OCI-LY1 (cell line): ENCODE measurements around the gene CREG2.

Source experiments
- H2AFZ ChIP-seq: fragments of 200-600 bp; sonication (generic), shearing (Covaris generic); 2 replicates; pipeline ENCODE4 v1.6.0; 2014; ENCODE audit warnings: antibody characterized with exemption, mild to moderate bottlenecking, low read length
- H3F3A ChIP-seq: fragments of 200-600 bp; sonication (generic), shearing (Covaris generic); 2 replicates; pipeline ENCODE4 v1.6.0; 2014; ENCODE audit warnings: mild to moderate bottlenecking, antibody characterized with exemption, low read length, moderate library complexity; ENCODE audit not compliant: insufficient read depth
- H3K27ac ChIP-seq: fragments of 200-600 bp; sonication (generic); 2 replicates; pipeline ENCODE4 v1.5.1; 2014; ENCODE audit warnings: low read length, mixed run types, mild to moderate bottlenecking, low read depth; ENCODE audit not compliant: poor library complexity, severe bottlenecking
- H3K27me3 ChIP-seq: fragments of 200-600 bp; sonication (generic); 2 replicates; pipeline ENCODE4 v1.6.0; 2014; ENCODE audit warnings: antibody characterized with exemption, mild to moderate bottlenecking, low read length, moderate library complexity; ENCODE audit not compliant: insufficient read depth
- H3K36me3 ChIP-seq: fragments of 200-600 bp; sonication (generic); 2 replicates; pipeline ENCODE4 v1.6.1; 2014; ENCODE audit warnings: mild to moderate bottlenecking, antibody characterized with exemption, low read length, moderate library complexity, mixed read lengths; ENCODE audit not compliant: insufficient read depth
- H3K4me1 ChIP-seq: fragments of 200-600 bp; sonication (generic); 2 replicates; pipeline ENCODE4 v1.5.1; 2014; ENCODE audit warnings: mild to moderate bottlenecking, low read length, moderate library complexity; ENCODE audit not compliant: insufficient read depth, severe bottlenecking
- H3K4me2 ChIP-seq: fragments of 200-600 bp; sonication (generic), shearing (Covaris generic); 2 replicates; pipeline ENCODE4 v1.6.1; 2014; ENCODE audit warnings: low read length
- H3K4me3 ChIP-seq: fragments of 200-600 bp; sonication (generic); 2 replicates; pipeline ENCODE4 v1.5.1; 2014; ENCODE audit warnings: low read length, low read depth, mild to moderate bottlenecking, mixed read lengths; ENCODE audit not compliant: poor library complexity, severe bottlenecking
- H3K79me2 ChIP-seq: fragments of 200-600 bp; shearing (Covaris generic); 2 replicates; pipeline ENCODE4 v1.6.1; 2016; ENCODE audit warnings: mixed run types, low read length, mixed read lengths; ENCODE audit not compliant: insufficient read depth
- H3K9ac ChIP-seq: fragments of 200-600 bp; sonication (generic), shearing (Covaris generic); 2 replicates; pipeline ENCODE4 v1.6.1; 2014; ENCODE audit warnings: mild to moderate bottlenecking, low read length, mixed read lengths
- H3K9me2 ChIP-seq: fragments of 200-600 bp; sonication (generic), shearing (Covaris generic); 2 replicates; pipeline ENCODE4 v1.6.1; 2014; ENCODE audit warnings: low read depth, mild to moderate bottlenecking, low read length, mixed read lengths
- H3K9me3 ChIP-seq: fragments of 200-600 bp; shearing (Covaris generic); 2 replicates; pipeline ENCODE4 v1.6.1; 2014; ENCODE audit warnings: low read length, mixed read lengths
- H4K20me1 ChIP-seq: fragments of 200-600 bp; sonication (generic), shearing (Covaris generic); 2 replicates; pipeline ENCODE4 v1.6.0; 2016; ENCODE audit warnings: mild to moderate bottlenecking, low read length; ENCODE audit not compliant: insufficient read depth
- CTCF ChIP-seq: fragments of 200-600 bp; sonication (generic), shearing (Covaris generic); IDR thresholded peaks from 2 replicates; pipeline ENCODE4 v1.5.1; 2017; ENCODE audit warnings: mild to moderate bottlenecking, antibody characterized with exemption, low read length, moderate library complexity, mixed read lengths
- EZH2 ChIP-seq: fragments of 200-600 bp; sonication (generic), shearing (Covaris generic); IDR thresholded peaks from 2 replicates; pipeline ENCODE4 v1.8.0; 2017; ENCODE audit warnings: borderline replicate concordance, mixed run types, mild to moderate bottlenecking, antibody characterized with exemption, low read length, moderate library complexity, mixed read lengths

The CREG2 gene

DNA sequence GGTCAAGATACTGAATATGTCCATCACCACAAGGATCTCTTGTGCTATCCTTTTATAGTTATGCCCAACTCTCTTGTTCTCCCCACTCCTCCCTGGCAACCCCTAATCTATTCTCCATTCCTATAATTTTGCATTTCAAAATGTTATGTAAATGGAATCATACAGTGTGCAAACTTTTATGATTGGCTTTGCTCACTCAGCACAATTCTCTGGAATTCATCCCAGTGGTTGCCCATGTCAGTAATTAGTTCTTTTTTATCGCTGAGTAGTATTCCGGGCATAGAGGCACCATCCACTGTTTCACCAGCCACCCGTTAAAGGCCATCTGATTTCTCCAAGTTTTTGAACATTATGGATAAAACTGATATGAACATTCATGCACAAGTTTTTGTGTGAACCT is 40.4 kb downstream of the CREG2 start:
- H3K27ac ChIP-seq, result no peak overlapping the region
- no peaks in the 10 kb centered on the region for H3K4me1 ChIP-seq

DNA sequence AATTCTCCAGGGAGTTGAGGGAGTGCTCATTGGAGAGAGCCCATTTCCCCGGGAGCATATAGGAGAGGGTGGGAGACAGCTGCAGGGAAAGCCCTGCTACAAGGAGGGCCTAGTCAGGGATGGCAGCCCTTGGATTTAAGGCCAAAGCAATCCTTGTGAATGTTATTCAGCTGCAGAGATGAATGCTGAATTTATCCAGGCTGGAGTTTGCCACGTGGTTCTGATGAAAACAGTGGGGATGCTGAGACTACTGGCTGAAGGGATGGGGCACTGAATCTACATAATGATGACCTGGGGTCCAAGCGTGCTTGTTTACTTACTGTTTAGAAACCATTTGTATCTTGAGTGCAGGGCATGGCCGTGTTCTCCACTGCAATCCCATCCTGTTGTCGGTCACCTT is 43.2 kb downstream of the CREG2 start:
- TF ChIP-seq CTCF (no peak), EZH2 (no peak)
- no peak overlapping the region for H3K4me3 ChIP-seq
- H2AFZ ChIP-seq, result no peak overlapping the region

More for the DNA sequence above, 40.4 kb downstream of the CREG2 start:
- H3F3A ChIP-seq, result no peaks in the 10 kb centered on the region
- H4K20me1 ChIP-seq, result no peaks in the 10 kb centered on the region
- H3K79me2 ChIP-seq, result no peaks in the 10 kb centered on the region
- no peaks in the 10 kb centered on the region for H3K36me3 ChIP-seq
- no peak overlapping the region for H3K4me3 ChIP-seq
- H3K4me2 ChIP-seq, result no peak overlapping the region
- H3K9me2 ChIP-seq, result no peaks in the 10 kb centered on the region
- H3K27me3 ChIP-seq, result no peaks in the 10 kb centered on the region
- H2AFZ ChIP-seq, result no peak overlapping the region
- no peak for TF ChIP-seq EZH2
- TF ChIP-seq CTCF, result no peak
- H3K9me3 ChIP-seq, result no peaks in the 10 kb centered on the region
- H3K9ac ChIP-seq, result no peak overlapping the region

GRCh38 chr2:101342625-101343008 is 44.7 kb downstream of the CREG2 start:
- Histone ChIP-seq H3K4me2 (no peak overlapping the region), H3K9me2 (no peaks in the 10 kb centered on the region), H3F3A (no peaks in the 10 kb centered on the region), H3K79me2 (no peaks in the 10 kb centered on the region), H2AFZ (no peak overlapping the region), H3K4me1 (no peaks in the 10 kb centered on the region), H3K9ac (no peak overlapping the region), H3K4me3 (no peak overlapping the region), H3K9me3 (no peaks in the 10 kb centered on the region), H4K20me1 (no peaks in the 10 kb centered on the region), H3K36me3 (no peaks in the 10 kb centered on the region), H3K27ac (no peak overlapping the region), H3K27me3 (no peaks in the 10 kb centered on the region)
- no peak for TF ChIP-seq EZH2
- TF ChIP-seq CTCF, result no peak

More for the DNA sequence above, 43.2 kb downstream of the CREG2 start:
- Histone ChIP-seq H3K36me3 (no peaks in the 10 kb centered on the region), H3K4me1 (no peaks in the 10 kb centered on the region), H3K79me2 (no peaks in the 10 kb centered on the region), H3F3A (no peaks in the 10 kb centered on the region), H3K27me3 (no peaks in the 10 kb centered on the region), H3K9me2 (no peaks in the 10 kb centered on the region), H3K4me2 (no peak overlapping the region), H3K27ac (no peak overlapping the region), H4K20me1 (no peaks in the 10 kb centered on the region), H3K9ac (no peak overlapping the region), H3K9me3 (no peaks in the 10 kb centered on the region)
